Colonic mucosa (tissue), 4 donors: ENCODE data around the gene KCNN3. TPM values are rescaled to one million over a fixed set of nuclear protein-coding genes. Genes with fewer than 3 reads are reported as not detected.

Experiments used
- DNase-seq: peaks from one replicate; pipeline ENCODE4 v3.0.0-alpha.2; 2020
- H3K27ac ChIP-seq: fragments of 200-600 bp; one replicate; pipeline ENCODE4 v1.8.0; 2021
- H3K27me3 ChIP-seq: fragments of 200-600 bp; one replicate; pipeline ENCODE4 v1.8.0; 2021
- H3K36me3 ChIP-seq: fragments of 200-600 bp; one replicate; pipeline ENCODE4 v1.8.0; 2021
- H3K4me1 ChIP-seq: fragments of 200-600 bp; one replicate; pipeline ENCODE4 v1.8.0; 2021; ENCODE audit warnings: mild to moderate bottlenecking
- H3K4me3 ChIP-seq: fragments of 200-600 bp; one replicate; pipeline ENCODE4 v1.8.0; 2021
- H3K9ac ChIP-seq, 2 donors: one replicate each; pipeline ENCODE4 v1.7.0; 2013; ENCODE audit warnings: control low read depth in 2 of 2, low read depth in 2 of 2, low read length in 2 of 2
- H3K9me3 ChIP-seq: fragments of 200-600 bp; one replicate; pipeline ENCODE4 v1.8.0; 2021
- intact Hi-C: fragments of 100-400 bp; cut with DNase I; formaldehyde crosslinking; loops from one replicate; pipeline ENCODE4 v1.14.1; 2022
- total RNA-seq, 2 donors: library from RNA; stranded (reverse); fragmentation: NEBNext Ultra II Directional in 1 of 2; extraction: Animal tissue kit (Norgen Biotek cat#: 25700) in 1 of 2; gene quantifications; one replicate each; pipeline ENCODE4 v1.2.1, GENCODE V29; 2021
- TF ChIP-seq, protein P1 (sequence below): fragments of 200-600 bp; IDR thresholded peaks from one replicate; pipeline ENCODE4 v1.8.0; 2022; ENCODE audit warnings: antibody characterized with exemption, mild to moderate bottlenecking
- donor health status: healthy.
- donor health status: DM: no; HTN: no; CAD: no.
- donor health status: DM: no; HTN: no; CAD: no.

Gene KCNN3
- total RNA-seq, 2 donors from 2014 or later, result 0.99 to 2.5 TPM

DNA sequence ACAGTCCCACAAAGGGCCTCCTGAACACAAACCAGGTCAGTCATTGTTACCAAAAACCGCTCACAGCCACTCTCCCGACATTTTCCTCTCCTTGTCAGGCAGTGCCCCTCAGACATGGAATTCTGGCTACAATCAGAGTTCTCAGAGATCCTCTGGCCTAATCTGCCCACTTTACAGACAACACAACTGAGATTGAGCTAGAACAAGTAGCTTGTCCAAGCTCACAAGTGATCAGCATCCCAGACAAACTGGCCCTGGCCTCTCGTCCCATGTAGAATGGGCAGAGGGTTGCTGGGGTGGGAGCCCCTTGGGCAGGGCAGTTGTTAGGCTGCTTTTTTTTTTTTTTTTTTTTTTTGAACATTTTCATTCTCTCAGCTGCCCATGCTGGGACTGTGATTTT lies 57.2 kb downstream of the KCNN3 start:
- no peak overlapping the region for H3K9ac ChIP-seq
- H3K4me3 ChIP-seq, result no peak overlapping the region
- no peak overlapping the region for H3K27ac ChIP-seq
- TF ChIP-seq, protein P1, sequence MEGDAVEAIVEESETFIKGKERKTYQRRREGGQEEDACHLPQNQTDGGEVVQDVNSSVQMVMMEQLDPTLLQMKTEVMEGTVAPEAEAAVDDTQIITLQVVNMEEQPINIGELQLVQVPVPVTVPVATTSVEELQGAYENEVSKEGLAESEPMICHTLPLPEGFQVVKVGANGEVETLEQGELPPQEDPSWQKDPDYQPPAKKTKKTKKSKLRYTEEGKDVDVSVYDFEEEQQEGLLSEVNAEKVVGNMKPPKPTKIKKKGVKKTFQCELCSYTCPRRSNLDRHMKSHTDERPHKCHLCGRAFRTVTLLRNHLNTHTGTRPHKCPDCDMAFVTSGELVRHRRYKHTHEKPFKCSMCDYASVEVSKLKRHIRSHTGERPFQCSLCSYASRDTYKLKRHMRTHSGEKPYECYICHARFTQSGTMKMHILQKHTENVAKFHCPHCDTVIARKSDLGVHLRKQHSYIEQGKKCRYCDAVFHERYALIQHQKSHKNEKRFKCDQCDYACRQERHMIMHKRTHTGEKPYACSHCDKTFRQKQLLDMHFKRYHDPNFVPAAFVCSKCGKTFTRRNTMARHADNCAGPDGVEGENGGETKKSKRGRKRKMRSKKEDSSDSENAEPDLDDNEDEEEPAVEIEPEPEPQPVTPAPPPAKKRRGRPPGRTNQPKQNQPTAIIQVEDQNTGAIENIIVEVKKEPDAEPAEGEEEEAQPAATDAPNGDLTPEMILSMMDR, result no peak
- no peaks in the 10 kb centered on the region for H3K4me1 ChIP-seq
- no peaks in the 10 kb centered on the region for H3K27me3 ChIP-seq
- DNase-seq, result no peak
- no peaks in the 10 kb centered on the region for H3K9me3 ChIP-seq
- no peaks in the 10 kb centered on the region for H3K36me3 ChIP-seq
- intact Hi-C loops, result no loop called here

GRCh38 chr1:154810571-154810970 lies 59.5 kb downstream of the KCNN3 start:
- TF ChIP-seq, protein P1, result no peak
- H3K4me1 ChIP-seq, result no peaks in the 10 kb centered on the region
- H3K4me3 ChIP-seq, result no peak overlapping the region
- no peak overlapping the region for H3K27ac ChIP-seq
- no peak for DNase-seq
- intact Hi-C loops, result no loop called here
- H3K36me3 ChIP-seq, result no peaks in the 10 kb centered on the region
- H3K27me3 ChIP-seq, result no peaks in the 10 kb centered on the region
- H3K9ac ChIP-seq, result no peak overlapping the region
- no peaks in the 10 kb centered on the region for H3K9me3 ChIP-seq

GRCh38 chr1:154809436-154810413 lies 60.4 kb downstream of the KCNN3 start:
- Histone ChIP-seq H3K4me1 (no peaks in the 10 kb centered on the region), H3K27ac (no peak overlapping the region), H3K9ac (no peak overlapping the region), H3K27me3 (no peaks in the 10 kb centered on the region), H3K4me3 (no peak overlapping the region), H3K36me3 (no peaks in the 10 kb centered on the region), H3K9me3 (no peaks in the 10 kb centered on the region)
- DNase-seq, result no peak
- intact Hi-C loops, result no loop called here
- TF ChIP-seq, protein P1, result no peak

GRCh38 chr1:154808909-154809262 lies 61.2 kb downstream of the KCNN3 start:
- intact Hi-C loops, result no loop called here
- DNase-seq, result no peak
- Histone ChIP-seq H3K36me3 (no peaks in the 10 kb centered on the region), H3K27me3 (no peaks in the 10 kb centered on the region), H3K9ac (no peak overlapping the region), H3K4me1 (no peaks in the 10 kb centered on the region), H3K27ac (no peak overlapping the region), H3K4me3 (no peak overlapping the region), H3K9me3 (no peaks in the 10 kb centered on the region)
- TF ChIP-seq, protein P1, result no peak

DNA sequence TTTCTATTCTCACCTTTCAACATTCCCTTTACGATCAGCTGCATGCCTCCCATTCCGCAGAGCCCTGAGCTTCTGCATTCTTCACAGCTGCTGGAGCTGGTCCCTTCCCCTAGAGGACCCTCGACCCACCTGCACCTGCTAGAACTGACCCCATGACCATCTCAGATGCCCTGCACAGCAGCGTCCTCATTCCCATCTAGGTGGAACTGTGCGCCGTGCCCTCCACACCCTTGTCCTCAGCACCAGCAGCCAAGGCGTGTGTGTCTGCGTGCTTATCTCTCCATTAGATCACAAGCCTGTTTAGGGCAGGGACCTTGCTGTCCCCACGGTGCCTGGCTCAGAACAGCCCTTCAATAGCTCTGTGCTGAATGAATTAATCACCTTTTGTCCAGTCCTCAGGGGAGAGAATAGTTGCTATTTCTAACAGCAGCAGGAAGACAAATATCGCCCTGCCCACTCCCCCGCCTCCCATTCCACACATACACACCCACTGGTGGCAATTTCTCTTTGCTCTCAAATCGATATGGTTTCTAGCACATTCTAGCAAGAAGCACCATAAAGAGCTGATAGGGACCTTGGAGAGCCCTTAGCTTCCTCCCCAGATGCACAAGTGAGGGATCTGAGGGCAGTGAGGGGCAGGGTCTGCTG lies 61.7 kb downstream of the KCNN3 start:
- no peaks in the 10 kb centered on the region for H3K9me3 ChIP-seq
- H3K27ac ChIP-seq, result no peak overlapping the region
- H3K36me3 ChIP-seq, result no peaks in the 10 kb centered on the region
- H3K4me1 ChIP-seq, result no peaks in the 10 kb centered on the region
- H3K9ac ChIP-seq, result no peak overlapping the region
- no peaks in the 10 kb centered on the region for H3K27me3 ChIP-seq
- H3K4me3 ChIP-seq, result no peak overlapping the region
- intact Hi-C loops, result no loop called here
- TF ChIP-seq, protein P1, result no peak
- no peak for DNase-seq
